T-helper 2 cell treated with Interferon-gamma antibody and Interleukin-4, amounts not matched to agents 5 μg/mL and 100 μg/mL, for 36 hours (primary cell): Measurements from ENCODE around the gene ANKRD31.

Experiments used
- DNase-seq: peaks from one replicate; pipeline ENCODE4 v3.0.0; 2021; ENCODE audit warnings: low spot score
- H3K27ac Mint-ChIP-seq: one replicate; pipeline ENCODE4 v1.8.0; 2021; ENCODE audit warnings: mild to moderate bottlenecking, mixed read lengths
- H3K27me3 Mint-ChIP-seq: one replicate; pipeline ENCODE4 v1.8.0; 2021; ENCODE audit warnings: low read depth, mixed read lengths
- H3K36me3 Mint-ChIP-seq: one replicate; pipeline ENCODE4 v1.8.0; 2021; ENCODE audit warnings: low read depth, mixed read lengths
- H3K4me1 Mint-ChIP-seq: one replicate; pipeline ENCODE4 v1.8.0; 2021; ENCODE audit warnings: low read depth, mixed read lengths
- H3K4me3 Mint-ChIP-seq: one replicate; pipeline ENCODE4 v1.8.0; 2022; ENCODE audit warnings: mild to moderate bottlenecking, moderate library complexity, mixed read lengths
- H3K9me3 Mint-ChIP-seq: one replicate; pipeline ENCODE4 v1.8.0; 2021; ENCODE audit warnings: mixed read lengths

The ANKRD31 gene

GRCh38 chr5:75053304-75054133 is 183.2 kb downstream of the ANKRD31 start:
- peak overlapping the region; percentile 52 for H3K27ac Mint-ChIP-seq
- no peaks in the 10 kb centered on the region for H3K36me3 Mint-ChIP-seq
- H3K27me3 Mint-ChIP-seq, result peaks cover 48% of the 10 kb centered on the region

GRCh38 chr5:75053054-75053303 is 183.7 kb downstream of the ANKRD31 start:
- H3K4me1 Mint-ChIP-seq, result peaks cover 48% of the 10 kb centered on the region
- H3K27ac Mint-ChIP-seq, result no peak overlapping the region
- peak; percentile 31 for DNase-seq
- H3K9me3 Mint-ChIP-seq, result no peaks in the 10 kb centered on the region
- no peaks in the 10 kb centered on the region for H3K36me3 Mint-ChIP-seq
- peaks cover 48% of the 10 kb centered on the region for H3K27me3 Mint-ChIP-seq
- no peak overlapping the region for H3K4me3 Mint-ChIP-seq

More at GRCh38 chr5:75053304-75054133, 183.2 kb downstream of the ANKRD31 start:
- Mint-ChIP-seq H3K9me3 (no peaks in the 10 kb centered on the region), H3K4me3 (peak overlapping the region; percentile 80), H3K4me1 (peaks cover 48% of the 10 kb centered on the region)
- DNase-seq, result peak; percentile 52

GRCh38 chr5:75052192-75053053 is 184.3 kb downstream of the ANKRD31 start, which contains the start of gene GCNT4:
Gene GCNT4 (minus strand): TSS chr5:75052558. CDS start chr5:75030037, 22,521 bp downstream.
- DNase-seq, result peak; percentile 46
- H3K36me3 Mint-ChIP-seq, result no peaks in the 10 kb centered on the region
- peak within 1 kb of the TSS; percentile 84 for H3K4me3 Mint-ChIP-seq
- peaks cover 47% of the 10 kb centered on the region for H3K4me1 Mint-ChIP-seq
- peaks cover 48% of the 10 kb centered on the region for H3K27me3 Mint-ChIP-seq
- peak within 1 kb of the TSS; percentile 63 for H3K27ac Mint-ChIP-seq
- no peaks in the 10 kb centered on the region for H3K9me3 Mint-ChIP-seq

GRCh38 chr5:75051217-75051751 is 185.4 kb downstream of the ANKRD31 start:
- Mint-ChIP-seq H3K36me3 (no peaks in the 10 kb centered on the region), H3K4me3 (peak overlapping the region; percentile 84), H3K4me1 (peaks cover 41% of the 10 kb centered on the region), H3K27me3 (peaks cover 47% of the 10 kb centered on the region), H3K27ac (no peak overlapping the region), H3K9me3 (no peaks in the 10 kb centered on the region)
- DNase-seq, result no peak

- H3K4me3 Mint-ChIP-seq, result no peak overlapping the region
- H3K36me3 Mint-ChIP-seq, result no peaks in the 10 kb centered on the region
- H3K27me3 Mint-ChIP-seq, result peaks cover 39% of the 10 kb centered on the region
- DNase-seq, result no peak
- peaks cover 41% of the 10 kb centered on the region for H3K4me1 Mint-ChIP-seq
- peak overlapping the region; percentile 11 for H3K27ac Mint-ChIP-seq
- no peaks in the 10 kb centered on the region for H3K9me3 Mint-ChIP-seq
These were observed 186.3 kb downstream of the ANKRD31 start for GRCh38 chr5:75050415-75050814.

- peaks cover 3% of the 10 kb centered on the region for H3K36me3 Mint-ChIP-seq
- peaks cover 4% of the 10 kb centered on the region for H3K9me3 Mint-ChIP-seq
- no peak overlapping the region for H3K4me3 Mint-ChIP-seq
- DNase-seq, result peak; percentile 41
- H3K4me1 Mint-ChIP-seq, result peaks cover 47% of the 10 kb centered on the region
- no peak overlapping the region for H3K27ac Mint-ChIP-seq
- peaks cover 33% of the 10 kb centered on the region for H3K27me3 Mint-ChIP-seq
These were observed 187.0 kb downstream of the ANKRD31 start for GRCh38 chr5:75049456-75050351.

- Mint-ChIP-seq H3K4me1 (peaks cover 46% of the 10 kb centered on the region), H3K9me3 (peaks cover 4% of the 10 kb centered on the region), H3K4me3 (no peak overlapping the region)
These were observed 188.2 kb downstream of the ANKRD31 start for GRCh38 chr5:75048457-75048953.

GRCh38 chr5:75047356-75047755 is 189.3 kb downstream of the ANKRD31 start:
- Mint-ChIP-seq H3K9me3 (peaks cover 4% of the 10 kb centered on the region), H3K4me3 (no peak overlapping the region), H3K36me3 (peaks cover 3% of the 10 kb centered on the region), H3K27ac (no peak overlapping the region), H3K4me1 (peaks cover 45% of the 10 kb centered on the region), H3K27me3 (peaks cover 31% of the 10 kb centered on the region)
- DNase-seq, result no peak

More at GRCh38 chr5:75048457-75048953, 188.2 kb downstream of the ANKRD31 start:
- H3K27me3 Mint-ChIP-seq, result peaks cover 26% of the 10 kb centered on the region
- H3K27ac Mint-ChIP-seq, result no peak overlapping the region
- H3K36me3 Mint-ChIP-seq, result peaks cover 3% of the 10 kb centered on the region
- DNase-seq, result no peak

- DNase-seq, result no peak
- Mint-ChIP-seq H3K4me1 (peaks cover 39% of the 10 kb centered on the region), H3K36me3 (peaks cover 3% of the 10 kb centered on the region), H3K27me3 (peaks cover 28% of the 10 kb centered on the region), H3K9me3 (peaks cover 4% of the 10 kb centered on the region), H3K27ac (no peak overlapping the region), H3K4me3 (no peak overlapping the region)
These were observed 190.1 kb downstream of the ANKRD31 start for GRCh38 chr5:75046366-75047142.

- peaks cover 3% of the 10 kb centered on the region for H3K36me3 Mint-ChIP-seq
- H3K27ac Mint-ChIP-seq, result no peak overlapping the region
- no peak overlapping the region for H3K4me3 Mint-ChIP-seq
- H3K9me3 Mint-ChIP-seq, result peaks cover 4% of the 10 kb centered on the region
- peaks cover 16% of the 10 kb centered on the region for H3K27me3 Mint-ChIP-seq
- H3K4me1 Mint-ChIP-seq, result peaks cover 25% of the 10 kb centered on the region
- DNase-seq, result no peak
These were observed 191.6 kb downstream of the ANKRD31 start for GRCh38 chr5:75045071-75045470.

- DNase-seq, result no peak
- Mint-ChIP-seq H3K4me1 (peaks cover 20% of the 10 kb centered on the region), H3K27me3 (peaks cover 16% of the 10 kb centered on the region), H3K36me3 (peaks cover 3% of the 10 kb centered on the region), H3K27ac (no peak overlapping the region), H3K9me3 (peaks cover 4% of the 10 kb centered on the region), H3K4me3 (no peak overlapping the region)
These were observed 192.3 kb downstream of the ANKRD31 start for GRCh38 chr5:75044406-75044805.

- DNase-seq, result no peak
- Mint-ChIP-seq H3K36me3 (peaks cover 3% of the 10 kb centered on the region), H3K27me3 (peaks cover 16% of the 10 kb centered on the region), H3K4me1 (peaks cover 16% of the 10 kb centered on the region), H3K4me3 (no peak overlapping the region), H3K9me3 (peaks cover 4% of the 10 kb centered on the region), H3K27ac (no peak overlapping the region)
These were observed 192.9 kb downstream of the ANKRD31 start for GRCh38 chr5:75043633-75044264.
